A549 (cell line): ENCODE data around the gene GPRC5A. TPM values are rescaled to one million over a fixed set of nuclear protein-coding genes. Genes with fewer than 3 reads are reported as not detected.

Experiments used
- ATAC-seq, 2 experiments: fragments of 200-7000 bp in 1 of 2; fragments of >200 bp in 1 of 2; cut with Nextera tagmentation in 1 of 2; cut with Tn5 transposase in 1 of 2; 3 replicates each; pipeline versions ENCODE4 v1.8.0 to v1.9.1; 2018 to 2020; ENCODE audit warnings: mild to moderate bottlenecking in 1 of 2, moderate library complexity in 1 of 2
- CTCF ChIA-PET: fragments of 300-600 bp; sonication (Branson Sonifier 250); formaldehyde crosslinking; extraction: SDS; loops from one replicate; lab custom pipeline; 2021; ENCODE audit warnings: antibody characterized with exemption, inconsistent platforms; lab: Yijun Ruan, JAX
- POLR2A ChIA-PET: fragments of 350-600 bp; formaldehyde crosslinking; extraction: SDS; loops from one replicate; lab custom pipeline; 2021; ENCODE audit warnings: antibody characterized with exemption, inconsistent platforms; lab: Yijun Ruan, JAX
- DNase-seq, 2 experiments: peaks; one replicate each; pipeline versions ENCODE4 v3.0.0 to v3.0.0-alpha.2; 2011 to 2016; ENCODE audit warnings: low read depth in 1 of 2, low spot score in 1 of 2
- FAIRE-seq: peaks from 2 replicates; lab custom pipeline; 2011; peaks lifted over from hg19 to GRCh38; lab: Jason Lieb, UNC
- H3K27ac ChIP-seq, 2 experiments: fragments of >200 bp; sonication (Bioruptor Twin); formaldehyde crosslinking; 3 replicates each; pipeline ENCODE4 v1.5.1; 2016 to 2017
- H3K4me1 ChIP-seq: fragments of >200 bp; sonication (Bioruptor Twin); formaldehyde crosslinking; 3 replicates; pipeline ENCODE4 v1.6.1; 2016
- H3K4me2 ChIP-seq: fragments of >200 bp; sonication (Bioruptor Twin); formaldehyde crosslinking; 3 replicates; pipeline ENCODE4 v1.6.1; 2016
- H3K4me3 ChIP-seq: fragments of >200 bp; sonication (Bioruptor Twin); formaldehyde crosslinking; 3 replicates; pipeline ENCODE4 v1.5.1; 2016
- H3K9me3 ChIP-seq: fragments of >200 bp; sonication (Bioruptor Twin); formaldehyde crosslinking; 3 replicates; pipeline ENCODE4 v1.6.1; 2016
- CBX8 ChIP-seq: fragments of 200-600 bp; sonication (generic); IDR thresholded peaks from 2 replicates; pipeline ENCODE4 v1.6.1; 2016
- CEBPB ChIP-seq, 2 experiments: fragments of >200 bp in 1 of 2; sonication (Bioruptor Twin) in 1 of 2; formaldehyde crosslinking in 1 of 2; IDR thresholded peaks; 2 replicates each; pipeline ENCODE4 v1.6.1; 2012 to 2016
- E2F6 ChIP-seq: IDR thresholded peaks from 2 replicates; pipeline ENCODE4 v1.6.1; 2012; ENCODE audit warnings: low read depth, borderline replicate concordance
- EP300 ChIP-seq, 2 experiments: fragments of >200 bp; sonication (Bioruptor Twin); formaldehyde crosslinking; IDR thresholded peaks; 2 replicates in 1 of 2; 3 replicates in 1 of 2; pipeline ENCODE4 v1.6.1; 2016 to 2017
- ESRRA ChIP-seq: fragments of 150-350 bp; IDR thresholded peaks from 2 replicates; pipeline ENCODE4 v1.6.1; 2014; ENCODE audit warnings: mild to moderate bottlenecking, low read length, borderline replicate concordance
- FOSB ChIP-seq: fragments of 250-450 bp; sonication (Bioruptor Pico); IDR thresholded peaks from 2 replicates; pipeline ENCODE4 v1.5.0; 2020; ENCODE audit warnings: mild to moderate bottlenecking, moderate library complexity
- FOSL2 ChIP-seq, 2 experiments: fragments of 450-650 bp in 1 of 2; fragments of >200 bp in 1 of 2; sonication (Bioruptor Twin) in 1 of 2; formaldehyde crosslinking; IDR thresholded peaks; 2 replicates each; pipeline versions ENCODE4 v1.5.0 to v1.6.1; 2016 to 2020; ENCODE audit warnings: mild to moderate bottlenecking in 1 of 2, moderate library complexity in 1 of 2
- FOXS1 ChIP-seq: fragments of 250-450 bp; sonication (Bioruptor Pico); IDR thresholded peaks from 2 replicates; pipeline ENCODE4 v1.5.0; 2020; ENCODE audit warnings: mild to moderate bottlenecking, moderate library complexity
- GATA3 ChIP-seq: IDR thresholded peaks from 2 replicates; pipeline ENCODE4 v1.6.1; 2012; ENCODE audit warnings: borderline replicate concordance
- HDAC2 ChIP-seq: fragments of 200-600 bp; sonication (generic); IDR thresholded peaks from 2 replicates; pipeline ENCODE4 v1.6.1; 2016
- HES2 ChIP-seq: fragments of >200 bp; sonication (Bioruptor Twin); formaldehyde crosslinking; IDR thresholded peaks from 2 replicates; pipeline ENCODE4 v1.6.1; 2016
- HOXA7 ChIP-seq: fragments of 250-450 bp; sonication (Bioruptor Pico); IDR thresholded peaks from 2 replicates; pipeline ENCODE4 v1.5.0; 2020; ENCODE audit warnings: mild to moderate bottlenecking, moderate library complexity
- HOXB5 ChIP-seq: fragments of 250-450 bp; sonication (Bioruptor Pico); IDR thresholded peaks from 2 replicates; pipeline ENCODE4 v1.5.0; 2020; ENCODE audit warnings: mild to moderate bottlenecking, moderate library complexity
- JUN ChIP-seq, 2 experiments: fragments of >200 bp; sonication (Bioruptor Twin); formaldehyde crosslinking; IDR thresholded peaks; 2 replicates in 1 of 2; 3 replicates in 1 of 2; pipeline ENCODE4 v1.6.1; 2016 to 2017
- JUNB ChIP-seq: fragments of >200 bp; sonication (Bioruptor Twin); formaldehyde crosslinking; IDR thresholded peaks from 2 replicates; pipeline ENCODE4 v1.6.1; 2016
- KDM1A ChIP-seq: fragments of 200-600 bp; sonication (generic); IDR thresholded peaks from 2 replicates; pipeline ENCODE4 v1.6.1; 2016; ENCODE audit warnings: low read depth, mild to moderate bottlenecking
- KDM5A ChIP-seq: fragments of 200-600 bp; sonication (generic); IDR thresholded peaks from 2 replicates; pipeline ENCODE4 v1.6.1; 2016; ENCODE audit warnings: antibody characterized with exemption, mild to moderate bottlenecking
- MAFK ChIP-seq: fragments of 450-650 bp; IDR thresholded peaks from 2 replicates; pipeline ENCODE4 v1.6.1; 2014; ENCODE audit not compliant: partially characterized antibody
- MAX ChIP-seq: IDR thresholded peaks from 2 replicates; pipeline ENCODE4 v1.6.1; 2012
- NFE2L2 ChIP-seq: fragments of 150-350 bp; conservative IDR thresholded peaks from 2 replicates; pipeline ENCODE4 v1.6.1; 2014; ENCODE audit warnings: low read length
- NPAS2 ChIP-seq: fragments of 250-450 bp; sonication (Bioruptor Pico); IDR thresholded peaks from 2 replicates; pipeline ENCODE4 v1.8.0; 2022; ENCODE audit warnings: mild to moderate bottlenecking, moderate library complexity, borderline replicate concordance
- NR3C1 ChIP-seq: fragments of >200 bp; sonication (Bioruptor Twin); formaldehyde crosslinking; IDR thresholded peaks from 3 replicates; pipeline ENCODE4 v1.6.1; 2017
- POLR2A ChIP-seq: IDR thresholded peaks from 2 replicates; pipeline ENCODE4 v1.6.1; 2012; ENCODE audit warnings: mild to moderate bottlenecking, low read length
- POLR2AphosphoS2 ChIP-seq: conservative IDR thresholded peaks from 2 replicates; pipeline ENCODE4 v1.6.1; 2012; ENCODE audit warnings: low read length, improper control_type of control experiment, inconsistent platforms
- RAD21 ChIP-seq, 2 experiments: fragments of >200 bp in 1 of 2; sonication (Bioruptor Twin) in 1 of 2; formaldehyde crosslinking in 1 of 2; IDR thresholded peaks in 1 of 2; conservative IDR thresholded peaks in 1 of 2; 2 replicates in 1 of 2; 3 replicates in 1 of 2; pipeline ENCODE4 v1.6.1; 2012 to 2018; ENCODE audit warnings: inconsistent platforms in 1 of 2
- RARB ChIP-seq: fragments of 250-450 bp; sonication (Bioruptor Pico); IDR thresholded peaks from 2 replicates; pipeline ENCODE4 v1.8.0; 2021; ENCODE audit warnings: mild to moderate bottlenecking, moderate library complexity
- RFX5 ChIP-seq: fragments of 450-650 bp; IDR thresholded peaks from 2 replicates; pipeline ENCODE4 v1.7.1; 2014; ENCODE audit warnings: antibody characterized with exemption, mild to moderate bottlenecking, moderate library complexity
- RNF2 ChIP-seq: fragments of 200-600 bp; sonication (generic); IDR thresholded peaks from 2 replicates; pipeline ENCODE4 v1.6.1; 2016; ENCODE audit warnings: low read depth, mild to moderate bottlenecking, antibody characterized with exemption, moderate library complexity, borderline replicate concordance
- SMC3 ChIP-seq: fragments of >200 bp; sonication (Bioruptor Twin); formaldehyde crosslinking; IDR thresholded peaks from 3 replicates; pipeline ENCODE4 v1.6.1; 2018; ENCODE audit warnings: inconsistent platforms
- SREBF2 ChIP-seq: fragments of 450-650 bp; IDR thresholded peaks from 2 replicates; pipeline ENCODE4 v1.6.1; 2014; ENCODE audit warnings: mild to moderate bottlenecking, moderate library complexity
- TP53 ChIP-seq: fragments of 250-450 bp; sonication (Bioruptor Pico); IDR thresholded peaks from 2 replicates; pipeline ENCODE4 v1.5.0; 2021; ENCODE audit warnings: mild to moderate bottlenecking, moderate library complexity
- USF2 ChIP-seq: fragments of 450-650 bp; IDR thresholded peaks from 2 replicates; pipeline ENCODE4 v1.6.1; 2014; ENCODE audit warnings: antibody characterized with exemption
- ZC3H11A ChIP-seq: fragments of 450-650 bp; IDR thresholded peaks from 2 replicates; pipeline ENCODE4 v1.6.1; 2014; ENCODE audit warnings: antibody characterized with exemption, mild to moderate bottlenecking
- ZNF302 ChIP-seq: fragments of 250-450 bp; sonication (Bioruptor Pico); IDR thresholded peaks from 2 replicates; pipeline ENCODE4 v1.9.0; 2021; ENCODE audit warnings: inconsistent platforms, mild to moderate bottlenecking, moderate library complexity
- ZSCAN20 ChIP-seq: fragments of 250-450 bp; sonication (Bioruptor Pico); IDR thresholded peaks from 2 replicates; pipeline ENCODE4 v1.8.0; 2022; ENCODE audit warnings: mild to moderate bottlenecking, moderate library complexity
- WGBS: methylation state at CpG from one replicate; pipeline ENCODE4 v1.1.6; 2017; ENCODE audit errors: missing lambda C conversion rate; 5-methylcytosine and 5-hydroxymethylcytosine counted together
- polyA plus RNA-seq, 4 experiments: library from polyadenylated mRNA; depleted of rRNA in 3 of 4; stranded (reverse); fragments of >200 nt; fragmentation: RNase III in 1 of 4; extraction: RNeasy Plus Mini Kit Qiagen cat#74134 plus additional on column Dnase treatment in 1 of 4; gene quantifications; 2 replicates in 3 of 4; 3 replicates in 1 of 4; pipeline ENCODE4 v1.2.3, GENCODE V29; 2011 to 2017

The GPRC5A gene
- polyA plus RNA-seq, 2 of the 4 experiments (the other 2 are of a cell fraction) = 173 to 296 TPM

GRCh38 chr12:12900786-12901157 is 9.4 kb downstream of the GPRC5A start:
- ChIA-PET POLR2A (interaction anchor here (0.7 to 3.2 kb wide), 3 partner anchors 10 to 114 kb away, joined by 3 to 19 read pairs (median 9); partner anchors contain the start of genes DDX47 and GPRC5A), CTCF (interaction anchor here (1.1 to 7.7 kb wide), 8 partner anchors 9 to 113 kb away, joined by 3 to 48 read pairs (median 9); partner anchors contain the start of genes DDX47 and GPRC5A)
- DNase-seq (no peak), FAIRE-seq (no peak), ATAC-seq (no peak)
- no peaks in the 10 kb centered on the region for H3K9me3 ChIP-seq
- H3K4me1 ChIP-seq = peaks cover 98% of the 10 kb centered on the region
- H3K4me2 ChIP-seq = peak overlapping the region; percentile 89
- 17% methylated on average over 2 of the region's 2 CpGs for WGBS
- TF ChIP-seq E2F6 (no peak), NPAS2 (CRISPR knock-in tag) (no peak), KDM5A (no peak), ZC3H11A (no peak), ZSCAN20 (CRISPR knock-in tag) (no peak), MAX (no peak), NR3C1 (no peak)
- TF ChIP-seq, all 56 proteins: peak for 0
- peak overlapping the region; percentile 28; the same call in 1 of the 3 replicates for H3K4me3 ChIP-seq
- peak overlapping the region; percentile 84 to 85 for H3K27ac ChIP-seq

GRCh38 chr12:12901158-12901791 is 9.9 kb downstream of the GPRC5A start:
- ATAC-seq (peak; percentile 65 to 80), FAIRE-seq (no peak), DNase-seq (peak; percentile 55 to 87)
- H3K4me1 ChIP-seq = peaks cover 95% of the 10 kb centered on the region
- TF ChIP-seq KDM5A (no peak), RNF2 (no peak), JUNB (peak; percentile 47), EP300 (IDR thresholded peaks at IDR 0.05) (no peak), JUN (IDR thresholded peaks at IDR 0.05) (0 out of 5 replicates have a peak, but pooled peaks of 1 of the 2 experiments have one; percentile 42), NPAS2 (CRISPR knock-in tag) (no peak), POLR2A (no peak), KDM1A (no peak), USF2 (peak; percentile 66), HOXB5 (CRISPR knock-in tag) (no peak), CBX8 (no peak), MAX (peak; percentile 60), RARB (CRISPR knock-in tag) (no peak), ESRRA (no peak), FOXS1 (CRISPR knock-in tag) (no peak), HDAC2 (no peak), RAD21 (conservative IDR thresholded peaks at IDR 0.05 in 1 of 2, IDR thresholded peaks at IDR 0.05 in 1 of 2) (0 out of 5 replicates have a peak, but pooled peaks of 1 of the 2 experiments have one; percentile 5), RFX5 (no peak), MAFK (peak; percentile 10), FOSL2 (IDR thresholded peaks at IDR 0.05) (no peak), FOSL2 (CRISPR knock-in tag; IDR thresholded peaks at IDR 0.05) (peak; percentile 34), SMC3 (no peak), CEBPB (IDR thresholded peaks at IDR 0.05) (peak; percentile 73 to 88; a peak in 3 of 4 replicates), SREBF2 (no peak), ZNF302 (CRISPR knock-in tag) (no peak), HES2 (no peak), HOXA7 (CRISPR knock-in tag) (0 out of 2 replicates have a peak, but pooled peaks have one; percentile 73), POLR2AphosphoS2 (peak; percentile 61), TP53 (CRISPR knock-in tag) (no peak), GATA3 (no peak), FOSB (0 out of 2 replicates have a peak, but pooled peaks have one; percentile 25), E2F6 (peak; percentile 41; the same call in 1 of the 2 replicates), NFE2L2 (no peak)
- CTCF ChIA-PET = interaction anchor here (1.1 to 7.7 kb wide), 9 partner anchors 9 to 114 kb away, joined by 3 to 51 read pairs (median 10); partner anchors contain the start of genes DDX47 and GPRC5A
- POLR2A ChIA-PET = interaction anchor here (0.7 to 3.2 kb wide), 3 partner anchors 10 to 114 kb away, joined by 3 to 19 read pairs (median 9); partner anchors contain the start of genes DDX47 and GPRC5A
- 36% methylated on average over 10 of the region's 10 CpGs for WGBS
- H3K27ac ChIP-seq = peak overlapping the region; percentile 84 to 85
- H3K9me3 ChIP-seq = no peaks in the 10 kb centered on the region
- peak overlapping the region; percentile 28; the same call in 2 of the 3 replicates for H3K4me3 ChIP-seq
- H3K4me2 ChIP-seq = peak overlapping the region; percentile 89
